Effector CD4-positive, alpha-beta T cell (primary cell): Measurements from ENCODE around the gene PUSL1.

ENCODE experiments used
- DNase-seq: peaks from one replicate; pipeline ENCODE4 v3.0.0-alpha.2; 2020

PUSL1 gene

GRCh38 chr1:1280782-1281481 lies 27.5 kb upstream of the PUSL1 start:
- no peak for DNase-seq

GRCh38 chr1:1281533-1282321 lies 26.7 kb upstream of the PUSL1 start:
- no peak for DNase-seq

- no peak for DNase-seq
Observed at GRCh38 chr1:1282998-1283397, 25.4 kb upstream of the PUSL1 start.

GRCh38 chr1:1283821-1284220 lies 24.6 kb upstream of the PUSL1 start:
- DNase-seq: no peak

- no peak for DNase-seq
Observed at GRCh38 chr1:1284221-1285101, 23.9 kb upstream of the PUSL1 start.

- no peak for DNase-seq
Observed at GRCh38 chr1:1285102-1285571, 23.3 kb upstream of the PUSL1 start.

- no peak for DNase-seq
Observed at GRCh38 chr1:1285611-1286311, 22.6 kb upstream of the PUSL1 start.

- no peak for DNase-seq
Observed at GRCh38 chr1:1286313-1287261, 21.8 kb upstream of the PUSL1 start.

- DNase-seq: no peak
Observed at GRCh38 chr1:1287288-1288110, 20.9 kb upstream of the PUSL1 start.

GRCh38 chr1:1290238-1290731 lies 18.1 kb upstream of the PUSL1 start:
- DNase-seq: peak; percentile 36

GRCh38 chr1:1291023-1291528 lies 17.3 kb upstream of the PUSL1 start:
- DNase-seq: no peak

- DNase-seq: peak; percentile 49
Observed at GRCh38 chr1:1291548-1292441, 16.6 kb upstream of the PUSL1 start.

- no peak for DNase-seq
Observed at GRCh38 chr1:1292442-1292779, 16.0 kb upstream of the PUSL1 start.

GRCh38 chr1:1292851-1293250 lies 15.5 kb upstream of the PUSL1 start:
- no peak for DNase-seq

- DNase-seq: no peak
Observed at GRCh38 chr1:1293263-1294249, 14.8 kb upstream of the PUSL1 start.

GRCh38 chr1:1294250-1294890 lies 14.0 kb upstream of the PUSL1 start:
- no peak for DNase-seq
